H9 (cell line): ENCODE results near the gene ZNF714. TPM values are rescaled to one million over a fixed set of nuclear protein-coding genes. Genes with fewer than 3 reads are reported as not detected.

ENCODE experiments used
- DNase-seq: peaks from one replicate; pipeline ENCODE4 v3.0.0-alpha.2; 2017
- H2AFZ ChIP-seq: one replicate; pipeline ENCODE4 v1.6.1; 2013; ENCODE audit warnings: mild to moderate bottlenecking, low read length, control low read depth, moderate library complexity
- H2AK5ac ChIP-seq: 2 replicates; pipeline ENCODE4 v1.6.1; 2013; ENCODE audit warnings: low read length, control low read depth, mixed read lengths; ENCODE audit not compliant: insufficient read length
- H2BK120ac ChIP-seq: one replicate; pipeline ENCODE4 v1.6.1; 2013; ENCODE audit warnings: low read depth, mild to moderate bottlenecking, low read length, control low read depth, inconsistent platforms; ENCODE audit not compliant: poor library complexity, severe bottlenecking
- H2BK12ac ChIP-seq: 2 replicates; pipeline ENCODE4 v1.6.1; 2013; ENCODE audit warnings: low read length, control low read depth, mixed read lengths, low read depth; ENCODE audit not compliant: insufficient read length
- H2BK15ac ChIP-seq: 2 replicates; pipeline ENCODE4 v1.6.1; 2013; ENCODE audit warnings: low read depth, low read length, control low read depth
- H2BK20ac ChIP-seq: one replicate; pipeline ENCODE4 v1.6.1; 2013; ENCODE audit warnings: low read depth, mild to moderate bottlenecking, low read length, control low read depth, inconsistent platforms; ENCODE audit not compliant: poor library complexity, severe bottlenecking
- H2BK5ac ChIP-seq: 2 replicates; pipeline ENCODE4 v1.6.1; 2013; ENCODE audit warnings: low read length, control low read depth, mixed read lengths; ENCODE audit not compliant: insufficient read length
- H3K14ac ChIP-seq: 2 replicates; pipeline ENCODE4 v1.6.1; 2013; ENCODE audit warnings: low read length, control low read depth; ENCODE audit not compliant: insufficient read depth
- H3K18ac ChIP-seq: 2 replicates; pipeline ENCODE4 v1.6.1; 2013; ENCODE audit warnings: low read depth, mild to moderate bottlenecking, mixed read lengths, low read length, control low read depth; ENCODE audit not compliant: insufficient read length
- H3K23ac ChIP-seq: 2 replicates; pipeline ENCODE4 v1.6.1; 2013; ENCODE audit warnings: low read length, control low read depth, mixed read lengths, low read depth; ENCODE audit not compliant: insufficient read length
- H3K23me2 ChIP-seq: 2 replicates; pipeline ENCODE4 v1.6.1; 2013; ENCODE audit warnings: low read depth, mild to moderate bottlenecking, mixed read lengths, low read length, control low read depth; ENCODE audit not compliant: insufficient read length, poor library complexity, severe bottlenecking
- H3K27ac ChIP-seq: 2 replicates; pipeline ENCODE4 v1.5.1; 2013; ENCODE audit warnings: low read length, control low read depth, mixed read lengths, low read depth; ENCODE audit not compliant: insufficient read length
- H3K27me3 ChIP-seq: 2 replicates; pipeline ENCODE4 v1.6.1; 2013; ENCODE audit warnings: low read length, control low read depth, inconsistent platforms; ENCODE audit not compliant: insufficient read depth
- H3K4ac ChIP-seq: 2 replicates; pipeline ENCODE4 v1.6.1; 2013; ENCODE audit warnings: low read depth, mild to moderate bottlenecking, control low read depth, inconsistent platforms, low read length, moderate library complexity
- H3K4me1 ChIP-seq: 2 replicates; pipeline ENCODE4 v1.6.1; 2013; ENCODE audit warnings: low read length, control low read depth, inconsistent platforms; ENCODE audit not compliant: insufficient read depth
- H3K4me2 ChIP-seq: 2 replicates; pipeline ENCODE4 v1.6.1; 2013; ENCODE audit warnings: low read length, control low read depth, mixed read lengths; ENCODE audit not compliant: insufficient read length, insufficient read depth
- H3K56ac ChIP-seq: 2 replicates; pipeline ENCODE4 v1.6.1; 2013; ENCODE audit warnings: low read depth, mild to moderate bottlenecking, mixed read lengths, low read length, control low read depth; ENCODE audit not compliant: insufficient read length
- H3K79me1 ChIP-seq: 2 replicates; pipeline ENCODE4 v1.6.1; 2013; ENCODE audit warnings: low read depth, mild to moderate bottlenecking, moderate library complexity, low read length, control low read depth, inconsistent platforms; ENCODE audit not compliant: insufficient read depth, poor library complexity, severe bottlenecking
- H3K79me2 ChIP-seq: 2 replicates; pipeline ENCODE4 v1.6.1; 2013; ENCODE audit warnings: low read length, control low read depth, inconsistent platforms; ENCODE audit not compliant: insufficient read depth
- H3K9ac ChIP-seq: 2 replicates; pipeline ENCODE4 v1.6.1; 2013; ENCODE audit warnings: low read length, control low read depth, mixed read lengths; ENCODE audit not compliant: insufficient read length; ENCODE audit errors: extremely low read depth
- H3K9me3 ChIP-seq: one replicate; pipeline ENCODE4 v1.6.1; 2013; ENCODE audit warnings: low read depth, low read length, inconsistent platforms; ENCODE audit not compliant: control insufficient read depth
- H3T11ph ChIP-seq: one replicate; pipeline ENCODE4 v1.6.1; 2013; ENCODE audit warnings: mild to moderate bottlenecking, low read length, control low read depth, inconsistent platforms
- H4K20me1 ChIP-seq: one replicate; pipeline ENCODE4 v1.6.1; 2013; ENCODE audit not compliant: control insufficient read depth, insufficient read length, insufficient read depth
- H4K5ac ChIP-seq: 2 replicates; pipeline ENCODE4 v1.6.1; 2013; ENCODE audit warnings: low read depth, mild to moderate bottlenecking, mixed read lengths, low read length, control low read depth; ENCODE audit not compliant: insufficient read length
- H4K8ac ChIP-seq: replicated peaks from 2 replicates; pipeline ENCODE4 v1.6.1; 2013; ENCODE audit warnings: low read length, control low read depth, mixed read lengths, low read depth; ENCODE audit not compliant: insufficient read length
- H4K91ac ChIP-seq: 2 replicates; pipeline ENCODE4 v1.6.1; 2013; ENCODE audit warnings: low read depth, mild to moderate bottlenecking, moderate library complexity, mixed read lengths, low read length, control low read depth; ENCODE audit not compliant: insufficient read length
- H3K27ac Mint-ChIP-seq, 3 experiments: 2 replicates in 2 of 3; 3 replicates in 1 of 3; pipeline ENCODE4 v1.8.0; 2020 to 2021; ENCODE audit warnings: mixed read lengths in 3 of 3, mild to moderate bottlenecking in 1 of 3, moderate library complexity in 1 of 3
- H3K27me3 Mint-ChIP-seq: 2 replicates; pipeline ENCODE4 v1.8.0; 2021; ENCODE audit warnings: low read depth, mild to moderate bottlenecking, moderate library complexity, mixed read lengths
- H3K36me3 Mint-ChIP-seq, 3 experiments: 2 replicates in 2 of 3; 3 replicates in 1 of 3; pipeline ENCODE4 v1.8.0; 2020 to 2021; ENCODE audit warnings: low read depth in 3 of 3, mixed read lengths in 3 of 3; ENCODE audit not compliant: insufficient read depth in 1 of 3
- H3K4me1 Mint-ChIP-seq, 2 experiments: 2 replicates each; pipeline ENCODE4 v1.8.0; 2020; ENCODE audit warnings: mixed read lengths in 2 of 2
- H3K4me3 Mint-ChIP-seq, 2 experiments: 2 replicates in 1 of 2; 3 replicates in 1 of 2; pipeline ENCODE4 v1.8.0; 2020 to 2021; ENCODE audit warnings: mild to moderate bottlenecking in 2 of 2, mixed read lengths in 2 of 2, moderate library complexity in 1 of 2
- H3K9me3 Mint-ChIP-seq, 2 experiments: 2 replicates in 1 of 2; 3 replicates in 1 of 2; pipeline ENCODE4 v1.8.0; 2020; ENCODE audit warnings: mild to moderate bottlenecking in 2 of 2, mixed read lengths in 2 of 2, moderate library complexity in 1 of 2
- WGBS: extraction: QIAGEN DNeasy Blood & Tissue Kit; methylation state at CpG from one replicate; pipeline ENCODE4 v1.1.7; 2013; ENCODE audit warnings: missing lambda C conversion rate, low lambda C conversion rate, mixed read lengths; ENCODE audit not compliant: insufficient read length; ENCODE audit errors: extremely low coverage; 5-methylcytosine and 5-hydroxymethylcytosine counted together
- total RNA-seq: library from RNA; stranded (reverse); gene quantifications from 2 replicates; pipeline ENCODE4 v1.2.1, GENCODE V29; 2021
- TF ChIP-seq, protein P1 (sequence below): fragments of 200-600 bp; sonication (generic); conservative IDR thresholded peaks from 3 replicates; pipeline ENCODE4 v1.8.0; 2021; ENCODE audit warnings: antibody characterized with exemption, mild to moderate bottlenecking

ZNF714 gene
- total RNA-seq, 1 experiment from 2014 or later = 53.9 TPM

DNA sequence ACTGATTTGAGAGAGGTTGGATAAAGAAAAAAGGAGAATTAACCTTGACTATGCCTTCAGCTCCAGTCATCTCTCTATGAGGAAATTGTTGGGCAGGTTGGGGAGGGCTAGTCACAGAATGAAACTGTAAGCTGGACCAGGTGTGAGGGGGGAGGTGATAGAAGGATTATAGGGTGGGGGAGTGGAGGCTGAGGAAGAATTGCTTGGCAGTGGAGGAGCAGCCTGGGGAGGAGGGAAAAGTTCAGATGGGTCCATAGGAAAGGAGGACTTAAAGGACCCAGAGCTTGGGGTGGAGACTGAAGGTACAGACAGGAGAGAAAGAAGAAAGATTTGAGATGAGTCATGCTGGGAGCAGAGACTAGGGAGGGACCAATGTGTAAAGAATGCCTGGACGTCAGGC, 51.6 kb downstream of the ZNF714 start:
- Mint-ChIP-seq H3K4me3 (no peak overlapping the region), H3K4me1 (peaks cover 22 to 26% of the 10 kb centered on the region in 2 experiments), H3K9me3 (peaks cover 5 to 12% of the 10 kb centered on the region in 2 experiments), H3K36me3 (peaks cover 0 to 8% (median 2%) of the 10 kb centered on the region in 3 experiments; a peak in 3 of 7 replicates), H3K27ac (no peak overlapping the region), H3K27me3 (peaks cover 10% of the 10 kb centered on the region; the same call in 1 of the 2 replicates)
- TF ChIP-seq, protein P1, sequence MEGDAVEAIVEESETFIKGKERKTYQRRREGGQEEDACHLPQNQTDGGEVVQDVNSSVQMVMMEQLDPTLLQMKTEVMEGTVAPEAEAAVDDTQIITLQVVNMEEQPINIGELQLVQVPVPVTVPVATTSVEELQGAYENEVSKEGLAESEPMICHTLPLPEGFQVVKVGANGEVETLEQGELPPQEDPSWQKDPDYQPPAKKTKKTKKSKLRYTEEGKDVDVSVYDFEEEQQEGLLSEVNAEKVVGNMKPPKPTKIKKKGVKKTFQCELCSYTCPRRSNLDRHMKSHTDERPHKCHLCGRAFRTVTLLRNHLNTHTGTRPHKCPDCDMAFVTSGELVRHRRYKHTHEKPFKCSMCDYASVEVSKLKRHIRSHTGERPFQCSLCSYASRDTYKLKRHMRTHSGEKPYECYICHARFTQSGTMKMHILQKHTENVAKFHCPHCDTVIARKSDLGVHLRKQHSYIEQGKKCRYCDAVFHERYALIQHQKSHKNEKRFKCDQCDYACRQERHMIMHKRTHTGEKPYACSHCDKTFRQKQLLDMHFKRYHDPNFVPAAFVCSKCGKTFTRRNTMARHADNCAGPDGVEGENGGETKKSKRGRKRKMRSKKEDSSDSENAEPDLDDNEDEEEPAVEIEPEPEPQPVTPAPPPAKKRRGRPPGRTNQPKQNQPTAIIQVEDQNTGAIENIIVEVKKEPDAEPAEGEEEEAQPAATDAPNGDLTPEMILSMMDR = no peak
- Histone ChIP-seq H4K8ac (no peak overlapping the region), H3K56ac (no peak overlapping the region), H3K27ac (no peak overlapping the region), H3K9ac (no peak overlapping the region), H3T11ph (no peak overlapping the region), H3K23me2 (no peaks in the 10 kb centered on the region), H3K27me3 (no peaks in the 10 kb centered on the region), H4K91ac (no peak overlapping the region), H3K79me2 (no peaks in the 10 kb centered on the region), H3K4ac (no peak overlapping the region), H4K20me1 (no peaks in the 10 kb centered on the region), H3K23ac (no peak overlapping the region), H3K4me2 (no peak overlapping the region), H2AFZ (no peak overlapping the region), H3K14ac (no peak overlapping the region), H2BK5ac (no peak overlapping the region), H3K79me1 (no peaks in the 10 kb centered on the region), H2AK5ac (no peak overlapping the region), H2BK120ac (no peak overlapping the region), H3K9me3 (no peaks in the 10 kb centered on the region), H2BK15ac (no peak overlapping the region), H2BK12ac (no peak overlapping the region), H4K5ac (no peak overlapping the region), H2BK20ac (no peak overlapping the region), H3K4me1 (no peaks in the 10 kb centered on the region), H3K18ac (no peak overlapping the region)
- WGBS = no CpG with 5 or more reads among the region's 1 CpG
- DNase-seq = no peak
